HT-29 (cell line): ENCODE results near the gene CYP46A1. TPM values are rescaled to one million over a fixed set of nuclear protein-coding genes. Genes with fewer than 3 reads are reported as not detected.
"Not testable (repeated sequence)": the region's sequence is repeated elsewhere in the genome, so short reads cannot be mapped to it uniquely, and the experiment has no call there.

Experiments used
- DNase-seq: peaks from one replicate; pipeline ENCODE4 v3.0.0-alpha.2; 2015; ENCODE audit warnings: low spot score
- total RNA-seq: library from RNA; depleted of rRNA; stranded (reverse); fragments of >200 nt; shearing (Covaris generic); gene quantifications from 2 replicates; pipeline ENCODE4 v1.2.3, GENCODE V29; 2014

CYP46A1 gene
- total RNA-seq, 1 experiment from 2014 or later: not detected

DNA sequence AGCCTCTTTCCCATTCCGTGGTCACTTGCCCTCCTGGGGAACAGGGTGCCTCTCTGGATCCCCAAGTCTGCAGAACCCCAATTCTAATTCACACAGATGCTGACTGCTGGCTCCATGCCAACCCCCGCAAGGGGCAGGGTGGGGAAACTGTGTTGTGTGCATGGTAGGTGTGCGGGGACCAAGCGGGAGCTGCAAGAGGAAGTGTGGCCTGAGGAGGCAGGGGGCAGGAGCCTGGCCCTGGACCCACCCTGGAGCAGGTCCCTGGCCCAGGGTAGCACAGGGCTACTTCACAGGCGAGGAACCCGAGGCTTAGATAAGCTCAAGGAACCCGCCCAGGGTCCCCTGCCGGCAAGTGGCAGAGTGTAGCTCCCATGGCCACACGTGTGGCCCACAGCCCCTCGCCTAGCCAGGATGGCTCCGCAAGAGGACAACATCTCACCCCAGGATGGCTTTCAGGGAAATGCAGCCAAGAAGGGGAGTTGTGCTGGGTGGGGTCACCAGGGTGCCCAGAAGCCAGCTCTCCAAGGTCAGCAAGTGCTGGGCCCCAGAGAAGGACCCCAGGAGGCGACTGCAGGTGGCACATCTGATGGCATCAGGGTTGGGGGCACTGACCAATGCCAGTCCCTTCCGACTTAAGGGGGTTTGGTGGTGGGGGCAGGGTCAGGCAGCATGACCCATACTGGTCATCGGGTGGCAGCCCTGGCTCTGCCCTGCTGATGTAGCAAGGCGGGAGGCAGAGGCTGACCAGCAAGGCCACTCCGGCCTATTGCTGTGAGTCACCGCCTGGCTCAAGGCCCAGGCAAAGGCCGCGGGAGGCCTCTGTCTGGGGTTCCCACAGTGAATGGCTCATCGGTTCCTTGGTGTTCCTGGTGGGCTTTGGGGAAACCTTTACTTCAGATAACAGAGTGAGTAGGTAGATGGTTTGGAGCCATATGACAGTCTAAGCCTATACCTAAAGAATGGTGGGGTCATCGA, 71.8 kb downstream of the CYP46A1 start:
- no peak for DNase-seq

DNA sequence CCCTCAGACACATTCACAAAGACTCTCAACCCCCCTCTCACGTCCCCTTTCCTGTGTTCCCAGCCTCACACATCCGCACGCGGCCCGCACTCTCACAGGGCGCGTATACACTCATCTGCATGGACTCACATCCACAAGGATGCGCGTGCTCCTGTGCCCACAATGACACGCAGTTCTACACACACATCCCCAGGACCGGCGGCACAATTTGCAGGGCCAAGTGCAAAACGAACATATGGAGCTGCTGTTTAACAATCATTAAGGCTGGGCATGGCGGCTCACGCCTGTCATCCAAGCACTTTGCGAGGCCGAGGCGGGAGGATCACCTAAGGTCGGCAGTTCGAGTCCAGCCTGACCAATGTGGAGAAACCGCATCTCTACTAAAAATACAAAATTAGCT, 72.7 kb downstream of the CYP46A1 start:
- DNase-seq: no peak

DNA sequence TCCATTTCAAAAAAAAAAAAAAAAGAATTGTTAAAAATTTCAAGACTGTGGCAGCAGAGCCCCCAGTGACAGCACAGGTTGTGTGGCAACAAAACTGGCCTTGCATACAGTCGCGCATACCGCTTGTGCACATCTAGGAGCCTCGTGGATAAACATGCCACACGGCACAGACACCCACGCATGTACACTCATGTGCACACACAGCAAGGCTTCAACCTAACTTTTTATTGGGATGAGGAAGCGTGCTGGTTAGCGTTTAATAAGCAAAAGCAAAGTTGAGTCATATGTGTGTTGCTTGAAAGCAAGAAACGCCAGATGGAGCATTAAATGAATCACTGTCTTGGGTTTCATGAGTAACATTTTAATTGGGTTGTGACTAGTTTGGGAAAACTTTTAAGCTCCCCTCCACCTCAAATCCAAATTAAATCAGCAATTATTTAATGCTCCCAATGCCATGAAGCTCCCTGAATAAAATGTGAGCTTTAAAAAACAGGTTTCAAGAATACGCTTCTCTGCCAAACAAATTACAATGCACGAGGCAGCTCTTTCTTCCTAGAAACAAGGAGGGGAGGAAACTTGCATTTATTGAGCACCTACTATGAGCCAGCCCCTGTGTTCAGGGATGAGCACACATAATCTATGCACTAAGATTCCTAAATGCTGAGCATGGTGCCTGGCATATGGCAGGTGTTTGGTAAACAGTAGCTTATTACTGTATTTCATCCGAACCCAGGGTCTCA, 73.4 kb downstream of the CYP46A1 start:
- DNase-seq: no peak

DNA sequence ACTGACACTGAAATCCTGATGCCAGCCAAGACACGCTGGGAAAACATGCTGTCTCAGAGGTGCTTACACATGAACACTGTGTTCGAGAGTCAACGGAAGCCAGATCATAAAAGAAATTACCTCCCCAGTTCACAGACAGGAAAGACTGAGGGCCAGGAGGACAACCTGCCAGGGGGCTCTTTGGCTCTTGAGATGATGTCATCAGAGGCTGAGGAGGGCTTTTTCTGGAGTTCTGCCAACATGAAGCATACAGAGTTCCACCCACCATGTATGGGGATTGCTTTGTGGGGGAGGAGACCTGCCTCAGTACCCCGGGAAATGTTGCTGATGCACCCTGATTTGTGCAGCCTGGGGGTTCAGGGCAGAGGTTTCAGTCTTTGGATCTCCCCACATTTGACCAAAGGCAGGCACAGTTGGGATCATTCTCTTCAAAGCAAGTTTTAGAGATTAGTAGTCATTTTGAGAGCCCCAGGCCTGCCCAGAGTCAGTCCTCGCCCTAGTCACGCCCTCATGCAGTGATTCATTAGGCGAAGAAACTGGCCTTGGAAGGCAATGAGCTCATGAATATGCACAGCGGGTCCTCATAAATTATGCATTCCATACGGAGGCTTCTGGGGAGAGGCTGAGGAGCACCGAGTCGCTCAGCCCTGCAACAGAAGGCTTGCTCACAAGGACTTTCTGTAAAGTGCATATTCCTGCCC, 74.2 kb downstream of the CYP46A1 start:
- DNase-seq: no peak

DNA sequence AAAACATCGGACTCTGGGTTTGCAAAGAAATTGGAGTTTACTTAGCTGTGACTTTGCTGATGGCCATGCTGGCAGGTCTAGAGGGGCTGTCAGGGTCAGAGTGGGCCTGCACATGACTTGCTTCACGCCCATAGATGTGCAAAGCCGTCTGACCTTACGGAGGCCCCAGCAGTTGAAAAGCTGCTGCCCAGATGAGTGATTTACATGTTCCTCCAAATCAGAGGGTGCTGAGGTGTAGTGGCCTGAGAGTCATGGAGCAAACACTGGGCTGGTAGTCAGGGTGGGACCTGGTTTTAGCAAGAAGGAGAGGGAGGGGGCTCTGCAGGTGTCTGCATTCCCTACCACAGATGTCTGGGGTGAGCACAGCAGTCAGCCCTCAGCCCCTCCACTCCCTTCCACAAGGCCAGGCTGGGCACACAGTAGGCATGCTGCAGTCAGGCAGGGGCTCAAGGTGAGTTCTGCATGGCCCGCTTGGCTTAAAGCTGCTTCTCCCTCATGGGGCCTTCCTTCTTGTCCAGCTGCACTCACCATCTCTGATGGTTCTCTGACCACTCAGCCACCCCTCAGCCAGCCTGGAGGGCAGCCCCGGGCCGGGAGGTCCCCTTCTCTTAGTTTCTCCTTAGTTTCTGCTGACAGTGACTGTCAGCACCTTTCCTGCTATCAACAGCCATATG, 74.9 kb downstream of the CYP46A1 start:
- no peak for DNase-seq

DNA sequence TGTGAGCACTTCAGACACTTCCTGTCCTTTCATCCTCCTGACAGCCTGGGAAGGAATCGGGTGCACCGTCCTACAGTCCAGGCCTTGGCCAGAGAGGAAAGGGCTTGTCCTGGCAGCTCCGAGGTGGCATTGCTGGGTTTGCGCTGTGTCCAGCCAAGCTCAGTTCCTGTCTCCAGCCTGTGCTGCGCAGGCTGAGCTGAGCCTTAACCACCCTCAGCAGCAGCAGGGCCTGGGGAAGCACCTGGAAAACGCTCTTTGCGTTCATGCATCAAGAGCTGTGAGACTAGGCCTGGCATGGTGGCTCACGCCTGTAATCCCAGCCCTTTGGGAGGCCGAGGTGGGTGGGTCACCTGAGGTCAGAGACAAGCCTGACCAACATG, 75.4 kb downstream of the CYP46A1 start:
- no peak for DNase-seq

DNA sequence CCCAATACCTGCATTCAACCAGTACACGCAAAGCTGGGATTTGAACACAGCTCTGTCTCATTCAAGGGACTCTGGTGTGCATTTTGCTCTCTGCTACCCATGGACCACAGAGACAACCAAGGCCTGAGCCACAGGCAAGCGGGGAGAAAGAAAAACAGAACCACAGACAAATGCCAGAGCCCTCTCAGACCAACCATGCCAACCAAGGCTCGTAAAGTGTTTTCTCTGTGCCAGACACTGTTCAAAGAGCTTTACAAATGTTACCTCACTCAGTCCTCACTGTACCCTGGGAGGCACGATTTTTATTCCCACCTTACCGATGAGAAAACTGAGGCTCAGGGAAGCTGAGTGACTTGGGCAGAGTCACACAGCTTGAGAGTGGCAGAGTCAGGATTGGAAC, 76.7 kb downstream of the CYP46A1 start:
- no peak for DNase-seq

DNA sequence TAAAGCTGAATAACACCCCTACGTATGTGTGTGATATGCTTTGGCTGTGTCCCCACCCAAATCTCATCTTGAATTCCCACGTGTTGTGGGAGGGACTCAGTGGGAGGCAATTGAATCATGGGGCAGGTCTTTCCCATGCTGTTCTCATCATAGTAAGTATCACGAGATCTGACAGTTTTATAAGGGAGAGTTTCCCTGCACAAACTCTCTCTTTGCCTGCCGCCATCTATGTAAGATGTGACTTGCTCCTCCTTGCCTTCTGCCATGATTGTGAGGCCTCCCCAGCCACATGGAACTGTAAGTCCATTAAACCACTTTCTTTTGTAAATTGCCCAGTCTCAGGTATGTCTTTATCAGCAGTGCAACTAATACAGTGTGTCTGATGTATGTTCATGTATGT, 78.8 kb downstream of the CYP46A1 start:
- not testable (repeated sequence) for DNase-seq

DNA sequence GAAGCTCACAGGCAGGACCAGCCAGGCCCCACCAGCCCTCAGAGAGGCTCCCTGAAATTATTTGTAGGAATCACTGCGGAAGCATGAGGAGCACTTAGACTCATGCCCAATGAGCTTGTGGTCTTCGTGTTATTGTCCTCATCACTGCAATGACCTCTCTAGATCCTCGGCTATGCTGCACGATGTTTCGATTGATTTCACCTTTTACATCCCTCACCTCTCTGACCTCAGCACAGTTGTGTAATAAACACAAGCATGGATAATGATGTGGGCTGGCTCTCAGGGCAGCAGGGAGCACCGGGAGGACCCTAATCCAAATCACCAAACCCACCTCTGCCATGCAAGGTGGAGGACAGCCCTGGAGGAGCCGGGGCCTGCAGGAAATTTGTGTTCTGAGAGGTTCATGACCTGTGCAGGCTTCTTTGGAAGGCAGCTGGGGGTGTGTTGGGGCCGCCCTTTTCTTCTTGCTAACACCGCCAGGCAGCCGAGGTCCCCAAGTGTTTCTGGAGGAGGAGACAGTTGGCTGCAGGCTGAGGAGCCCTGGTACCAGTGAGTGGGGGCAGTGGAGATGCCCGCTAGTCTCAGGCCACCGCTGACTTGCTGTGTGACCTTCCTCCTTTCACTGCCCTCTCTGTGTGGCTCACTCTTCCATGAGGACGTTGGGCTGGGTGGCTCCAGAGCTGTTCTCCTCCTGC, 79.6 kb downstream of the CYP46A1 start:
- DNase-seq: no peak

DNA sequence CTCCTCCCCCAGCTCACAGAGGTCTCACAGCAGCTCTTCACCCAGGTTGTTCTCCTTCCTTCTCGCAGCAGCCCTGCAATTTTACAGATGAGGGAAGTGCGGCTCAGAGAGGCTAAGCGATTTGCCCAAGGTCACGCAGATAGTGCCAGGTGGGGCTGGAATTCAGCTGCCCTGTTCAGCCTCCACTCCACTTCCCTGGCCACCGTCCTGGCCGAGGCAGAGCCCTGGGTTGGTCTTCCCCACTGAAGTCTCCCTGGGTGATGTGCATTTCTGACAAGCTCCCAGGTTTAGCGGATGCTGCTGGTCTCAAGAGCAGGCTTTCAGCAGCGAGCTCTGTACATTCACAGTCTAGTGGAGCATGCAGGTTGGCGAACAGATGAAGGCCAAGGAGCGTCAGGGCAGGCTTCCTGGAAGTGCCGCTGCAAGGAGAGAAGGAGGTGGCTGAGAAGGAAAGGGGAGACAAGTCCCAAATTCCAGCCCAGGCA, 80.2 kb downstream of the CYP46A1 start:
- DNase-seq: no peak

DNA sequence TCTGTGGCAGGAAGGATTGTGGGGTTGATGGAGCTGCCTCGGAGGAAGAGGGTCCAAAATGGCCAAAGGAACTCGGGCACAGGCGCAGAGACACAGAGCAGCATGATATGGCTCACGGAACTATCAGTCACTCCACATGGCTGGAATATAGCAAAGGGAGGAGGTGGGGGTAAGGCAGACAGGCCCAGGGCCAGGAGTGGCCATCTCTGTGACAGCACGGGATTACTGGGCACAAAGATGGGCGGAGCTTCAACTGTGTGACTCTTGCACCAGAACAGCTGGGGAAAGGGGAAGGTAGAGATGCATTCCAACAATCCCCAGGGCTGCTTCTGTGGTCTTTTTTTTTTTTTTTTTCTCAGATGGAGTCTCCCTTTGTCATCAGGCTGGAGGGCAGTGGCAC, 84.3 kb downstream of the CYP46A1 start:
- no peak for DNase-seq

DNA sequence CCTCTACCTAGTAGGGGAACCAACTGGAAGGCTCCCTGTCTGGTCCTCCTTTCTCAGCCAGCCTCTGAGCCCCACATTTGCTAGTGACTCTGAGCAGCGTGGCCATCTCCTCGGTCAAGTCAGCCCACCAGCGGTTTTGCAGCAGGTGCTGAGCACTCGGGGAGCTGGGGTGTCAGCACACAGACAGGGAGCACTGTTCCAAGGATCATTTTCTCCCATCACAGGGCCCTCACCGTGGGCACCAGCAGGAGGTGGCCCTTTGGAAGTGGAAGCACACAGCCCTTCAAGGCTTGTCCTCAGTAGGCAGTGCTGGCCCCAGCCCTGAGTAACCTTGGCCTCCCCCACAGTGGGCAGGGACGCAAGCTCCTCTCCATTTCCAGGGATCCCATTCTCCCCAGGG, 85.0 kb downstream of the CYP46A1 start:
- no peak for DNase-seq

DNA sequence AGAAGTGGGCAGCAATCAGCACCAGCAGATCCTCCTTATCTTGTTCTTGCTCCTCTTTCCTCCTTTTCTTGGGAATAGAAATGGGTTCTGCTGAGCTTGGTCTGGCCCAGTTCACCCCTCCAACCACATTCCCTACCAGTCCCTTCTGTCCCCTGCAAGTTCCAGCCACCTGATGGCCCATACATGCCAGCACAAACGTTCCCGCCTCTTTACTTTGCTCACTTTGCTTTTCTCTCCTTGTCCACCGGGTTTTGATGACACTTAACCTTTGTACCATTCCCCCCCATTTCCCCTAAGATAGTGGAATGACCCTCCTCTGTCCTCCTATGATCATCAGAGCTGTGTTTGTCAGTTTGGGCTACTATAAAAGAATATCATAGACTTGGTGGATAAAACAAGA, 85.7 kb downstream of the CYP46A1 start:
- DNase-seq: no peak

DNA sequence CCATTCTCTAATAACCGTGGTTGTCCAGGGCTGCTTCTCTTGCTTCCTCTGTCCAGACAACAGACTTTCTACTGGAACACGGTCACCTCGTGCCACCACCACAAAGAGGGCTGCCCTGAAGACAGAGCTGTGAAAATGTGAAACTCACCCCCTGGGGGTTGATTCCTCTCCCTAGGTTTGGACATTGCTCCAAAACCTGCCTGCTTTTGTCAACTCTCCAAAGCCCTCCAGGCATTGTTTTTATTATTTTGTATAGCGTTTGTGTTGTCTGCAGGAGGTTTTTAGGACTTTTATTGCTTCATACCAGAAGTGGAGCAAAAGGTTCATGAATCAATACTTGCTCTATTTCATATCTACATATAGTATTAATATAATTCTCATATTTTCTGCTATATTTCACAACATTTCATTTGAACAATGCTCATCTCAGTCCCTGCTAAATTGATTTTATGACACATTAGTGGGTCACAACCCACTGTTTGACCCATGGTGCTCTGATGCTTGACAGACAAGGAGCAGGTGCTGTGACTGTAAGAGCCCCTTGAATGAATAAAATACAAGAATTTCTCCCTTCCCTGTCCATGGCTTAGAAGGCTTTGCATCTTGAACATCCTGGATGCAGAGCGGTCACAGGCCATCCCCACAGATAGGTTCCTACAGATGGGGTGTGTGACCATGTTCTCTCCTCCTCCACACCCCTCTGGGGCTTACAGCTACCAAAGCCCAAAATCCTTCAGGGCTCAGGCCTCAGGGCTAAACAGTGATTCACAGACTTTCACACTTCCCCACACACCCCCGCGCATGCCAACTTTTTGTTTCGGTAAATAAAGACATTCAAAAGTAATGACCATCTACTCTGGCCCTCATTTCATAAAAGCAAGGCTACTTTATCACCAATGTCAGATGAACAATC, 88.5 kb downstream of the CYP46A1 start:
- no peak for DNase-seq

DNA sequence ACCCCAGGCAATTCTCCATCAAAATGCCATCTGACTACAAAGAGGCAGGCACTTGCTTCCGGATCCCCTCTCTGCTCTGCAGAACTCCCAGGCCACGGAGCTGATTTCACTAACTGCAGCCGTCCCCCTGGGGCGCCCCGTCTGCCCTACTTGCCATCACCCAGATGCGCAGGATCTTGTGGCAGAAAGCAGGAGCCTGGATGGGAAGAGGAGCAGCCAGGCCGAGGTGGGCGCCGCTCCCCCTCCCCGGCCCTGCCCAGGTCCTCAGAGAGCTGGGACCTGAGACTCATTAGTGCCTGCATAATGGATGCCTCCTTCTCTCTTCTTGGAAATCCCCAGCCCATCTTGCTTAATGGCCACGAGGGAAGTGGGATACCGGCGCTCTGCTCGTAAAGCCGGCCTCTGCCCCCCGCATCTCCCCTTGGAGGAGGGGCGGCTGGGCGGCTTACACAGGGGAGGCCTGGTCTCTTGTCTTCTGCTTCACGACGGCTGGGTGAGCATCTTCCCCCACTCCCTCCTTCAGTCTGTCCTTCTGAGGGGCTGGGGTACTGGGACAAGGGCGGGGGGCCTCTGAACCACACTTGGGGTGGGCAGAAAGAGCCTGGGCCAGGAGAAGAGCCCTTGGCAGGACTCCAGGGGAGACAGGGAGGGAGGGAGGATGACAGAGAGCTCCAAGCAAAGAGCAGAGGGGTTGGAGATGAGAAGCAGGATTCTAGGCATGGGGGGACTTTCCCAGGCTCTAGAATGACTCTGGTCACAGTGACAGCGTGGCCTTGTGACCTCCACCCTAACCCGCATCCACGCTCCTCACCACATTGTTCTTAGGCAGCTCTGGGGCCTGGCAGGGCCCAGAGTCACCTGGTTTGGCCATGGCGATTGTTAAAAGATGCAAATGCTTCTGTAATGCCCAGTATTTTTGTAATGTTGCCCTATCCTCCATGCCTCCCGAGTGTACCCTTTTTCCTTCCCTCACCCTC, 89.7 kb downstream of the CYP46A1 start:
- no peak for DNase-seq

DNA sequence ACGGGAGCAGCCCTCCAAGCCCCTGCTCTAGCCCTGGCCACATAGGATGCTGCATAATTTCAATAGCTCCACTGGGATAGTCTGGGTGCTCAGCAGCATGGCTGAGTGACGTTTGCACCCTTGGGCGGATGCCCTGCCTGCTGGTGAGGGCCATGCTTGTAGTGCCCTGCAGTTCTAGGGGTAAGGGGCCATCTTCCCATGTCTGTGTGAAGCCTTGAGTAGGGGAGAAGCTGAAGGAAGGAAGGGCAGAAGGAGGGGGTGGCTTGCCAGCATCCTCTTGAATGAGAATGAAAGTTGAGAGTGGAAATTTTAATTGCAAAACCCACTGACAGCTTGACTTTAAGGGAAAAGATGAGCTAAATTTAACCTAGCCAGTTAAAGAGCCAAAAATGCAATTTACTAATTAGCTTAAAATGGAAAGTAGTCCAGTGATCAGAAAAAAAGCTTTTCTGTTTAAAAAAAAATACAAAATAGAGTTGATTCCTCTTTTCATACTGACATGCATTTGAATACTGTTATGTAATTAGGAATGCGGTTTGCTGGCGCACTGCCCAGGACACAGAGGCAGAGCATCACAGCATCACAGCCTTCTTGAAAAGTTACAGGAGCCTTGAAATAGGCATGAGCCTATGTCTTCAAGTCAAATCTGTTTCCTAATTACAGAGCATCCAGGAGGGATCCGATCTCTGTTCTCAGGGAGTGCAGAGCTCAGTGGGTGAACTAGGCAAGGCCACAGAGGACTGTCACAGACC, 90.6 kb downstream of the CYP46A1 start:
- DNase-seq: no peak

DNA sequence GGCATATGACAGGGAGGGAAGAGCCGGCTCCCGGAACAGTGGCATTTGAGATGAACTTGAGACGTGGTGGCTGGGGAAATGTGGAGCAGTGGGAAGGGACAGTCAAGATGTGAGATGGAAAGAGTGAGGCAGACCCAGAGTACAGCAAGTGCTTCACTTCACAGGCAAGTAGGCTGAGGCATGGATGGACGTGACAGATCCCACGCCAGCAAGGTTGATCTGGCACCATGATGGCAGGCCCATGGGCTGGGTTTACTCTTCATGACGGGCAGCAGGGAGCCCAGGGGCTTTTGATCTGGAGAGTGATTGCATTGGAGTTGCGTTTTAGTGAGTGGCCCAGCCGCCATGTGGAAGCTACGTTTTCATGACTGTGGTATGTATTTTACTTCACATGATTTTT, 91.3 kb downstream of the CYP46A1 start:
- no peak for DNase-seq
